ENCODE measurements around the gene FSTL3.

FSTL3 gene

GRCh38 chr19:645912-646778, 30.0 kb upstream of the FSTL3 start:
- DNase-seq = no peak

- no peak for DNase-seq
Observed at GRCh38 chr19:646779-647565, 29.2 kb upstream of the FSTL3 start.

DNA sequence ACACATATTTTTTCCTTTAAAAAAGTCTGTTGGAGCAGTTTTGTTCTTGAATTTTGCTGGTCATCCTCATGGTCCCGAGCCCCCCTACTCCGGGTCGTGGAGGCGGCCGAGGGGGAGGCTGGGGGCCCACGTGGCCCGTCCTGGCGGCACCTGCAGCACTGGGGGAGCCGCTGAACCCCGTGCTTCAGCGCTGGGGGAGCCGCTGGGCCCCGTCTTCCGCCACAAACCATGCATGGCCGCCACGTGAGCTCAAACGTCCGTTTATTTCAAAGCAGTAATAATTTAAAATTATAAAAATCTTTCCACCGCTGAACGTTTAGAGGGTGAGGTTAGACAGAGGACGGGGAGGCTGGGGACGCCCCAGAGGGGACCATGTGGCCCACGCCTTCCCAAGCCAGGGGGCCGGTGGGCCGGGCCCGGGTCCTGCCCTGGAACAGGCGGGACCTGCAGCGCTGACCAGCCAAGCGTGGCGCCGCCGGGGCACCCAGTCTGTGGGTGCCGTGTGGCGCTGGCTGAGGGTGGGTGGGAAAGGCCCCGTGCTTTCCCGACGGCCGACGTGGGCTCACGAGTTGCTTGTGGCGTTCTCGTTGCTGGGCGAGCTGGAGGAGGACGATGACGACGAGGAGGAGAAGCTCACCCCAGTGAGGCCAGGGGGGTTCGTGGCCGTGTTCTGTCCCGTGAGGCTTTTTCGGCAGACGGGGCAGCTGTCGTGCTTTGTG, 28.5 kb upstream of the FSTL3 start:
- no peak for DNase-seq

- no peak for DNase-seq
Observed at GRCh38 chr19:648305-648704, 27.9 kb upstream of the FSTL3 start.

GRCh38 chr19:648904-649801, 27.0 kb upstream of the FSTL3 start:
- DNase-seq = no peak

- no peak for DNase-seq
Observed at GRCh38 chr19:650121-650520, 26.1 kb upstream of the FSTL3 start.

DNA sequence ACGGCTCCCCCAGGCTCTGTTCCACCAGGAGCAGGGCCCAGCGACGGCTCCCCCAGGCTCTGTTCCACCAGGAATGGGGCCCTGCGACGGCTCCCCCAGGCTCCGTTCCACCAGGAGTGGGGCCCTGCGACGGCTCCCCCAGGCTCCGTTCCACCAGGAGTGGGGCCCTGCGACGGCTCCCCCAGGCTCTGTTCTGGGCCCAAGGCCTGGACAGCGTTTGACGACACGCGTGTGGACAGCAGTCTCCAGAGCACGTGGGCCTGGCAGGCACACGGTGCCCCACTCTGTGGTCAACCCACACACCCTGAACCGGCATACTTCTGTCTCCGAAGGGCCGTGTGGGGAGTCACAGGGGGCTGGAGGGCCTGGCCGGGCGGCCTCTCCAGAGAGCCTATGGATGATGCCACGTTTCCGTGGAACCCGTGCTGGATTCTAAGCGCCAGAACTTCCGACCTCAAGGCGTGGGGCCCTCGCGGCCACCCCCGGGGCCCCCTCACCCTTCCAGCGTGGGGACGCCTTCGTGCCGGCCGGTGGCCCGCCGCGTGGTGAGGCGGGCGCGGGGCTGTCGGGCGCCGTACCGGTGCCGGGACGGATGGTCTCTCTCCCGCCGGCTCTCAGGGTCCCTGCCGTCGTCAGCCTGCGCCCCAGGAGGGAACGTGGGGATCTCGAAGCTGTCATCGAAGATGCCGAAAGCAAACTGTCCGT, 24.9 kb upstream of the FSTL3 start:
- no peak for DNase-seq

DNA sequence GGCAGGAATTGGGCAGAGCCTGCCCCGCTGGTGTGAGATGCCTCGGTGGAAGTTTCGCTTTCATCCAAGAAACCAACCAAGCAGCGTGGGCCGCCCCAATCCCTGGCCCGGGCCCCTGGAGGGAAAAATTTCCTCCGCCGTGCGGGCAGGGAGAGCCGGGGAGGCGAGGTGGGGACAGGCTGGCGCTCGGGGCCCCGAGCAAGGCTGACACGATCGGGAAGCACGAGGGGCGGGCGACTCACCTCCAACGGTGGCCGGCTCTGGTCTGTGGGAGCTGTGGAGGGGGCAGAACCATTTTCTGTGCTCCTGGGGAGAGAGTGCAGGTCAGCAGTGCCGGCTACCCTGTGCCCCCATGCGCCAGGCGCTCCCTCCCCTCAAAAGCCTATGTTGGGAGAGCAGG, 24.2 kb upstream of the FSTL3 start:
- no peak for DNase-seq

DNA sequence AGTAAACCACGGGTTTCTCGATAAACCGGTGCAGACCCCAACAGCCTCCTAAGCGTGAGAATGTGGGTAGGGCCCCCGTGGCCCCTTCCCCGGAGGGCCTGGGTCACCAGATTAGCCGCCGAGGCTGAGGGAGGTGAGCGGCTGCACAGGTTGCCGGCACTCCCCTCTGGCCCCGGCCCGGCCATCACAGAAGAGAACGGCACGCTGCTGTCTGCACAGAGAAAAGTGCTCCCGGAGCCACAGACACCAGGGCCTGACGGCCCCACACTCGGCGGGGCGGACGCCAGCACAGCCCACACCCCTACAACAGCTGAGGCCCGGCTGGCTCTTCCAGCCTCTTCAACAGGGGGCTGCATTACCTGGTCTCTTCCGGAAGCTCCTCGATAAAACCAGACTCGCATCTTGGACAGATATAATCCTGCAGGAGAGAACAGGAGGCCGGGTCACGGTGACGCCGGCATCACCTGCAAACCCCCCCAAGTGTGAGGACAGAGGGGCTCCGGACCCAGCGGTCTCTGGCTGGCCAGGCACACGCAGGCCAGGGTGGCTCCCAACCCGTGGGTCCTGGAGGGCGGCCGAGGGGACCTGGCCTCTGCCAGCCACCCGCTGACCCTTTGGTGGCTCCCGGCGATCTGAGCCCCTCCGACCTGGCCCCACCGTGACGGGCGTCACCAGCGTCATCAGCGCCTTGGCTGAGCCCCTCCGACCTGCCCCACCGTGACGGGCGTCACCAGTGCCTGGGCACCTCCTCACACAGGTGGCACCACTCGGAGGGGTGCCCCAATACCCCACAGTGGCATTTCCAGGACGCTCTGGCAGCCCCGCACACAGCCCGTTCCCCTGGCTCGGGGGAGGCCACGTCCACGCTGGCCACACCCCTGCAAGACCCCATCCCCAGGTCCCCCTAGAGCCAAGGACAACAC, 23.5 kb upstream of the FSTL3 start:
- no peak for DNase-seq

DNA sequence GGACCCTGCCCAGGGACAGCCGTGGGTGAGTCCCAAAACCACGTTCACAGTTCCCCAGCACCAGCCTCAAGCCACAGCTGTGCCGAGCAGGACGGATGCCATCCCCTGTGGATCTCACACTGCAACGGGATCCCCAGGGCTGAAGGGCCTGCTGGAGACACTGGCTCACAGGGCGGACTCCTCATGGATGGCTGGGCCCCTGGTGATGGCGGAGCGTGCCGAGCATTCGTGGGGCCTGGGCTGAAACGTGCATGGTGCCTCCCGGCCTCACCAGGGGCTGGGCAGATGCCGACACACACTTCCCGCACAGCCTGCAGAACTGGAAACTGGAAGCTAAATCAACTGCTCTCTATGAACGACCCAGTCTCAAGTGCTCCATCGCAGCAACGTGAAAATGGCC, 22.8 kb upstream of the FSTL3 start:
- DNase-seq = no peak

DNA sequence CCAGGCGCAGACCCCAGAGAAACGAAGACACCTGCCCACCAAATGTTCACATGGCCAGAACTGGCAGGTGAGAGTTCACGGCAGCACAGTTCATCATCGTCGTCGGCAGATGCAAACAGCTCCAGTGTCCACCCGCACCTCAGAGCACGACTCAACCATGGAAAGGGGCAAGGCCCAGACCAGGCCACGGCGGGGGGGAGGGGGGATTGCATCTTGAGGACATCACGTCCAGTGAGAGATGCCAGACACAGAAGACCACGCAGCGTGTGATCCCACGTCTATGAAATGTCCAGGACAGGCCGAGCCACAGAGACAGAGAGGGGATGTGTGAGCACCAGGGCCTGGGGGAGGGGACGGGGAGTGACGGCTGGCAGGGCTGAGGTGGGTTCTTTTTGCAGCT, 20.5 kb upstream of the FSTL3 start:
- no peak for DNase-seq

- no peak for DNase-seq
Observed at GRCh38 chr19:656751-657559, 19.2 kb upstream of the FSTL3 start.

DNA sequence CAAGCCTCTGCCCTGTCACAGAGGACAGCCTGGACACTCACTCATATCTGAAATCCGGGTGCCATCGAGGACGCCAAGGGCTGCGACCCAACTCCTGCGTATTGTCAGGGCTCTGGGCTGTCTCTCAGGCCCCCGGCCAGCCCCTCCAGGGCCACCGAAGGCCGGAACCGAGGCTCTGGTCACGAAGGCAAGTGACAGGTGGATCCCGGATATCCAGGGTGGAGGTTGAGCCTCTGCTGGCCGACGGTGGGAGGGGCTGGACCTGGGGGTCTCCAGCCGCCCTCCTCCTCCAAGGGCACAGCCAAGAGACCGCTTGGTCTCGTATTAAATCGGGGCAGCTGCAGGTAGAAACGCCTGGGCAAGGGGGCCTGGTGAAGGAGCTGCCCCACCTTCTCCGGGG, 18.6 kb upstream of the FSTL3 start:
- no peak for DNase-seq

- no peak for DNase-seq
Observed at GRCh38 chr19:658059-658839, 17.9 kb upstream of the FSTL3 start.

GRCh38 chr19:658916-659839, 17.0 kb upstream of the FSTL3 start:
- peak; percentile 14 to 62 for DNase-seq

- DNase-seq = peak; percentile 24 to 29
Observed at GRCh38 chr19:660793-661426, 15.3 kb upstream of the FSTL3 start.
